Fibroblast of skin of back (primary cell): ENCODE measurements around the gene PGBD2. TPM values are rescaled to one million over a fixed set of nuclear protein-coding genes. Genes with fewer than 3 reads are reported as not detected.
A peak's percentile ranks its signal among the peaks of the same experiment; 100 is the strongest.
"Not testable (repeated sequence)": the region's sequence is repeated elsewhere in the genome, so short reads cannot be mapped to it uniquely, and the experiment has no call there.

Experiments
- DNase-seq: peaks from one replicate; pipeline ENCODE4 v3.0.0-alpha.2; 2013
- polyA plus RNA-seq, 2 experiments: library from polyadenylated mRNA; unstranded; fragments of 120-200 nt; gene quantifications; one replicate each; pipeline ENCODE4 v1.2.1, GENCODE V29; 2013; ENCODE audit not compliant: insufficient read length in 2 of 2

Gene PGBD2
- 3.4 TPM for polyA plus RNA-seq (2013, experiment 1 of 2; ENCODE audit: insufficient read length)
- 2.8 TPM for polyA plus RNA-seq (2013, experiment 2 of 2; ENCODE audit: insufficient read length)

GRCh38 chr1:248906009-248906752 is at the start of gene PGBD2:
Gene PGBD2, plus strand, starts transcription at chr1:248906235. Its CDS starts 7,628 bp downstream, at chr1:248913863.
- peak; percentile 90 for DNase-seq

GRCh38 chr1:248857201-248857600 is 48.8 kb upstream of the PGBD2 start:
- no peak for DNase-seq

GRCh38 chr1:248857749-248858095 is 48.3 kb upstream of the PGBD2 start:
- no peak for DNase-seq

- peak; percentile 71 for DNase-seq
Measured at GRCh38 chr1:248858096-248858890, 47.7 kb upstream of the PGBD2 start.

GRCh38 chr1:248858891-248859889 is 46.8 kb upstream of the PGBD2 start, which contains the start of gene ZNF692:
Gene ZNF692, minus strand, starts transcription at chr1:248859085. Its CDS starts 776 bp downstream, at chr1:248858309.
- peak; percentile 97 for DNase-seq

GRCh38 chr1:248860007-248860406 is 46.0 kb upstream of the PGBD2 start:
- DNase-seq = no peak

- no peak for DNase-seq
Measured at GRCh38 chr1:248861616-248862015, 44.4 kb upstream of the PGBD2 start.

GRCh38 chr1:248862695-248862997 is 43.4 kb upstream of the PGBD2 start:
- DNase-seq = no peak

- peak; percentile 77 for DNase-seq
Measured at GRCh38 chr1:248862998-248863881, 42.8 kb upstream of the PGBD2 start.

- DNase-seq = no peak
Measured at GRCh38 chr1:248871837-248872401, 34.1 kb upstream of the PGBD2 start.

- peak; percentile 73 for DNase-seq
Measured at GRCh38 chr1:248872752-248873408, 33.2 kb upstream of the PGBD2 start.

- peak; percentile 93 for DNase-seq
Measured at GRCh38 chr1:248873409-248873992, 32.5 kb upstream of the PGBD2 start.

GRCh38 chr1:248873993-248874533 is 32.0 kb upstream of the PGBD2 start:
- no peak for DNase-seq

GRCh38 chr1:248881261-248881660 is 24.8 kb upstream of the PGBD2 start:
- DNase-seq = no peak

GRCh38 chr1:248882427-248882826 is 23.6 kb upstream of the PGBD2 start:
- peak; percentile 21 for DNase-seq

GRCh38 chr1:248884632-248885295 is 21.3 kb upstream of the PGBD2 start:
- DNase-seq = no peak

GRCh38 chr1:248885646-248886045 is 20.4 kb upstream of the PGBD2 start:
- no peak for DNase-seq

- peak; percentile 30 for DNase-seq
Measured at GRCh38 chr1:248886237-248886895, 19.7 kb upstream of the PGBD2 start.

GRCh38 chr1:248889914-248890243 is 16.2 kb upstream of the PGBD2 start:
- DNase-seq = not testable (repeated sequence)
